IPS-18c (cell line): ENCODE measurements around the gene PRSS36.
"Not testable (repeated sequence)": the region's sequence is repeated elsewhere in the genome, so short reads cannot be mapped to it uniquely, and the experiment has no call there.

Experiments used
- H3K4me3 ChIP-seq: 2 replicates; pipeline ENCODE4 v1.7.0; 2013; ENCODE audit warnings: low read depth, mild to moderate bottlenecking, low read length, moderate library complexity; ENCODE audit not compliant: insufficient read depth
- H3K9me3 ChIP-seq: one replicate; pipeline ENCODE4 v1.6.1; 2013; ENCODE audit warnings: mild to moderate bottlenecking, low read length, moderate library complexity; ENCODE audit not compliant: control insufficient read depth, insufficient read depth

PRSS36 gene

DNA sequence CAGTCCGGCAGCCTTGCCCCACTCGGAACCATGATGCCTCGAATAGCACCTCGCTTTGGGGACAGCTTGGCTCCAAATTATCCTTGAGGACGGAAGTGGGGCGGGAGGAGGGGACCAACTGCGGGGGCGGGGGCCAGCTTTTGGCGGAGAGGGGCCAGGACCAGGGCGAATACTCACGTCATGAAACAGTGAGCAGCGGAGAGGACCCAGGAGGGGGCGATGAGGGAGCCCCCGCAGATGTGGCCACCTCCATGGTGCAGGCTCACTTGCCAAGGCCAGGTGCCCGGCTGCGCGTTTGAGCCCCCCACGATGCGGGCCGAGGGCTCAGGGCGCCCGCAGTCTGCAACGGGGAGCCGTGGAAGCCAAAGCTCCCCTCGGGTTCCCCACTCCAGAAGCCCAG, 970 bp downstream of the PRSS36 start:
- Histone ChIP-seq H3K9me3 (no peaks in the 10 kb centered on the region), H3K4me3 (no peak overlapping the region; the same call in 1 of the 2 replicates)

DNA sequence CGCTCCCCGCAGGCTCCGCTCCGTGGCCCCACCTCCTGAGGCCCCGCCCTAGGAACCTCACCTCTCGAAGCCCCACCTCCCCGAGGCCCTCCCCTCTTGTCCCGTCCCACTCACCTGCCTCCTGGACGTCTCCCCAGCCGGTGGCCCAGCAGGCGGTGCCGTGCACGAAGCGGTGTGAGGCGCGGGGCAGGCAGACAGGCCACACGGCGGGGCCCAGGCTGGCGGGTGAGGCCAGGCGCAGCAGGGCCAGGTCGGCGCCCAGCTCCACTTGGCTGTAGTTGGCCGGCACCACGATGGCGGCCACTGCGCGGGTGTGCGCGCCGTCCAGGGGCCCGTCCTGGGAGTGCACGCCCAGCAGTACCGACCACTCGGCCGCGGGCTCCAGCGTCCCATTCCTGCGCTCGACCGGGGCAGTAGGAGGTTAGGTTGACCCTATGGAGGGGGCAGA, 1.6 kb downstream of the PRSS36 start:
- H3K4me3 ChIP-seq, result peak overlapping the region; percentile 17; the same call in 1 of the 2 replicates
- H3K9me3 ChIP-seq, result no peaks in the 10 kb centered on the region

DNA sequence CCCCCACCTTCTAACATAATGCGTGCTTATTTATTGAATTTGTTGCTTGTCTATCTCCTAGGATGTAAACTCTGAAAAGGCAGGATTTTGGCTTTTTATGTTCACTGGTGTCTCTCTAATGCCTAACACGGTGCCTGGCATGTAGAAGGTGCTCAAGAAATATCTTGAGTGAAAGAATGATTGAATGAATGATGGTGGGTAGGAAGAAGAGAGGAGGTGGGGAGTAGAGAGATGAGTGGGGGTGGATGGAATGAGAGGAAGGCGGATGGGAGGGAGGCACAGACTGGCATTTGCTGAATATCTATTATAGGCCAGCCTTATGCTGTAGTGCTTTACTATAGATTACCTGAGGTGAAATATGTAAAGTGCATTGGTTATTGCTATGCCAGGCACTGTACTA, 2.3 kb downstream of the PRSS36 start:
- Histone ChIP-seq H3K4me3 (no peak overlapping the region), H3K9me3 (no peaks in the 10 kb centered on the region)

DNA sequence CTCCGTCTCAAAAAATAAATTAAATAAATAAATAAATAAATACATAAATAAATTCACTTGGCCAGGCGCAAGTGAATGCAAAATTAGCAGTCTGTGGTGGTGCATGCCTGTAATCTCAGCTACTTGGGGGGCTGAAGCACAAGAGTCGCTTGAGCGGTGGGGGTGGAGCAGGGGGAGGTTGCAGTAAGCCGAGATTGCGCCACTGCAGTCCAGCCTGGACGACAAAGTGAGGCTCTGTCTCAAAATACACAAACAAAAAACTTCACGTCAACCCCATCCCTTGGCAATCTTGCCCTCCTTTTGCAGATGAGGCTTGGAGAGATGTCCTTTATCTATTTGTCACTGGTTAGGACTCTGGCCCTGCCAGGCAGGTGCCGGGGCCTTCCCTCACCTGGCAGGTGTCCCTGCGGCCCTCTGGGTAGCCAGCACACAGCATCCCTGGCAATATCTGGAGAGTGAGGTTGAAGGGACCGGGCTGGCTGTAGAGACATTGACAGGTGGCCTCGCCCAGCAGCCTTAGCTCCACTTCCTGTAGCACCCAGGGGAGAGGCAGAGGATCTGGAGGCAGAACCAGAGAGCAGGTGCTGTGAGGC, 4.4 kb downstream of the PRSS36 start:
- H3K4me3 ChIP-seq, result no peak overlapping the region
- no peaks in the 10 kb centered on the region for H3K9me3 ChIP-seq

DNA sequence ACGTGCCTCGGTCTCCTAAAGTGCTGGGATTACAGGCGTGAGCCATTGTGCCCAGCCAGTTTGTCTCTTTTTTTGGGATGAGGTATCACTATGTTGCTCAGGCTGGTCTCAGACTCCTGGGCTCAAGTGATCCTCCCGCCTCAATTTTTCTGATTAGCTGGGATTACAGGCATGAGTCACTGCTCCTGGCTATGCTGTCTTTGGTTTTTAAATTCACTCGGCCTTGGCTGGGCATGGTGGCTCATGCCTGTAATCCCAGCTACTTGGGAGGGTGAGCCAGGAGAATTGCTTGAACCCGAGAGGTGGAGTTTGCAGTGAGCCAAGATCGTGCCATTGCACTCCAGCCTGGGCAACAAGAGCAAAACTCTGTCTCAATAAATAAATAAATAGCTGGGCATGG, 5.4 kb downstream of the PRSS36 start:
- H3K4me3 ChIP-seq, H3K9me3 ChIP-seq: not testable (repeated sequence)

DNA sequence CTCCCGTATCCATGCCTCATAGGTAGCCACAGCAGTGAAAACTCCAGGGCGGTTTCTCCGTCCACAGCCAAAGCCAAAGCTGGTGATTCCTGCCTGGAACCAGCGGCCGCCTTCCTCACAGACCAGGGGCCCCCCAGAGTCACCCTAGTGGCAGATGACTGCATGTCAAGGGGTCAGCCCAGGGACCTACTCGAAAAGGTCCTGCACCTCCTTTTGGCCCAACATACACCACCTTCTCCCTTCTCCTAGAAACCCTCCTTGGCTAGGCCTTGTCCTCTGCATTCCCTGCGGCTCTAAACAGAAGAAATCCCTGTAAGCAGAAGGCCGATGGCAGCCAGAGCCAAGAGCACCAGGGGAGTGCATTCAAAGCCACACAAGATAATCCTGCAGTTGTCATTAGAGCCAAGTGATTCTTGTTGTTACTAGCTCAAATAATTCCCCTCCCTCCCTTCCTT, 6.1 kb downstream of the PRSS36 start:
- Histone ChIP-seq H3K4me3 (no peak overlapping the region), H3K9me3 (no peaks in the 10 kb centered on the region)

DNA sequence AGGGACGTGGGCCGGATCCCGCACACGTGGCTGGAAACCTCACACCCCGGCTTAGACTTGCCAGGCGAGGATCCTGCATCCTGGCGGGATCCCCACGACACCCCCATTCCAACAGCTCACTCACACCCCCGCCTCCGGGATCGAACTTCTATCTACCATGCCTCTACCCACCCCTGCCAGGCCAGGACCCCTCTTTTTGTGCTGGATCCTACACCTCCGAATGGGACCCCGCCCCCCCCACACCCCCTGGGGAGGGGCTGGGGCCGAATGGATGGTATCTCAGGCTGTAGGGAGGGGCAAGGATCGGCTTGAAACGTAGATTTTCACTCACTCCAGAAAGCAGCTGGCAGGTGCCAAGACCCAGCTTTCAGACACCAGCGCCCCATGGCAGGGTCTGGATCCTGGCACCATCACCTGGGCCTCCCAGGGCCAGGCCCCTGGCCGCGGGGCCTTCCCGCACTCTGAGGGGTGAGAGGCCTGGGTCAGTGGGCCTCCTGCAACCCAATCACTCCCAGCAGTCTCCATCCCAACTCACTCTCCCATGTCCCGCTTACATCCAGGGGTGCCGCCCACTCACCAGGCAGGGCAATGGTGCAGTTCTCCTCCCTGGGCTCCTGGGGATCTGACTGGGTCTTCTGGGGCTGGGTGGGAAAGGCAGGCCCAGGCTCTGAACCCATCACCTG, 6.7 kb downstream of the PRSS36 start:
- Histone ChIP-seq H3K4me3 (0 out of 2 replicates have a peak overlapping the region, but pooled peaks have one; percentile 36), H3K9me3 (no peaks in the 10 kb centered on the region)

DNA sequence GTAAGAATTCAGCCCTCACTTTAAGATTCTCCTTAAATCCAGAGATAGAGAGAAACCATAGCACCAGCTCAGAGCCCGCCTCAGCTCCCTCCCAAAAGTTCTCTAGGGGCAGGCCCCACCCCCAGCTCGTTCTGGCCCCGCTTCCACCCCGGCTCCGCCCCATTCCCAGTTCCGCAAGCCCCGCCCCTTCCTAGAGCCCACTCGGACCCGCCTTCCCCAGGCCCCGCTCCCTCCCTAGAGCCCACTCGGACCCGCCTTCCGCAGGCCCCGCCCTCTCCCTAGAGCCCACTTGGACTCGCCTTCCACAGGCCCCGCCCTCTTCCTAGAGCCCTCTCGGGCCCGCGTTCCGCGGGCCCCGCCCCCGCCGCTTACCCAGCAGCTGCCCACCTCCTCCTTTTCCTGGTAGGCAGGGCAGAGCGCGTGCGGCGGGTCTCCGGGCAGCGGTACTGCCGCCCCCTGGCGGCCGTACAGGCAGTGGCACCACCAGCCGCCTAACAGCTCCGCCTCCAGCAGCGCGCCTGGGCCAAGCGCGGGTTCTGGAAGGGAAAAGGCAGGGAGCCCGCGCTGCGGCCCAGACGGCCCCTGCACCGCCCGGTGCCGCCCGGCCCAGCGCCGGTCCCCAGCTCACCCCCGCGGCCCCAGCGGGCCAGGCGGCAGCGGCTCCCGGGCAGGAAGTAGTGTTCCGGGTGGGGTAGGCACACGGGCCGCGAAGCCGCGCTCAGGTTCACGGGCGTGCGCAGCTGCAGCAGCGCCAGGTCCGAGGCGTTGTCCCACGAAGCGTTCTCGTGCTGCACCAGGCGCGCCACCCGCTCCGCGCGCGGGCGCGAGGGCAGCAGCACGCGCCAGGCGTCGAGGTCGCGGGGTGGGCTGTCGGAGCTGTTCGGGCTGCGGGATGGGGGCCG, 7.5 kb downstream of the PRSS36 start:
- Histone ChIP-seq H3K4me3 (peak overlapping the region; percentile 36; the same call in 1 of the 2 replicates), H3K9me3 (no peaks in the 10 kb centered on the region)

DNA sequence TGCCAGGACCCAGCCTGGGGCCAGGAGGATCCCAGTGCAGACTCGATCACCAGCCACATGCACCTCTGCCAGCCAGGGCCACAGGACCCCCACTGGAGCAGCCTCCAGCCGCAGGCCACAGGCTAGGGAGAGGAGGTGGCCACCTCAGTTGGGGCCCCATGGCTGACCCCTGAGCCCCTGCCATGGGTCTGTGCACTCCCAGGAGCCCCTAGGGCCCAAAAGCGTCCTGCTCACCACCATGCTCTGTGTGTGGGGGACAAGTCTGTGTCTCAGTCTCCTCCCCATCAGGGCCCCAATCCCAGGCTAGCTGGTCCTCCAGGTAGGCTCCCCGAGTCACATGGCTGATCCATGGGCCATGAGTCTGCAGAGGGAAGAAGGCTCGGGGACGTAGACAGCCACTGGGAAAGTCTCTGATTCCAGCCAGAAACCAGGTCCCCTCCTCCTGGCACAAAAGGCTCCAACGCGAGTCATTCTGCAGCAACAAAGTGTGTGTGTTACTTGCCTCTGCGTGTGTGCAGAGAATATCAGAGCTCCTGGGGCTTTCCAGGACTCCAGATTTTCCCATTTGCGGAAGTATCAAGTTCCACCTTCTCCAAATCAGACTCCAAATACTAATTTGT, 8.3 kb downstream of the PRSS36 start:
- H3K4me3 ChIP-seq, result peak overlapping the region; percentile 31
- no peaks in the 10 kb centered on the region for H3K9me3 ChIP-seq

DNA sequence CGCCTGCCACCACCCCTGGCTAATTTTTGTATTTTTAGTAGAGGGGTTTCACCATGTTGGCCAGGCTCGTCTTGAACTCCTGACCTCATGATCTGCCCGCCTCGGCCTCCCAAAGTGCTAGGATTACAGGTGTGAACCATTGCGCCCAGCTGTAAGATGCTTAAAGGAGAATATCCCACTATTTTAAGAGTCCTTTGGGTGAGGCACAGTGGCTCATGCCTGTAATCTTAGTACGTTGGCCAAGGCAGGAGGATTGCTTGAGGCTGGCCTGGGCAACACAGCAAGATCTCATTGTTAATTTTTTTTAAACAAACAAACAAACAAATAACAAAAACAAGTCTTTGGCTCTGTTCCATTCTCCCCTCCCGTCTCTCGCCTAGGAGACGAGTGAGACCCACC, 8.8 kb downstream of the PRSS36 start:
- H3K9me3 ChIP-seq, H3K4me3 ChIP-seq: not testable (repeated sequence)

DNA sequence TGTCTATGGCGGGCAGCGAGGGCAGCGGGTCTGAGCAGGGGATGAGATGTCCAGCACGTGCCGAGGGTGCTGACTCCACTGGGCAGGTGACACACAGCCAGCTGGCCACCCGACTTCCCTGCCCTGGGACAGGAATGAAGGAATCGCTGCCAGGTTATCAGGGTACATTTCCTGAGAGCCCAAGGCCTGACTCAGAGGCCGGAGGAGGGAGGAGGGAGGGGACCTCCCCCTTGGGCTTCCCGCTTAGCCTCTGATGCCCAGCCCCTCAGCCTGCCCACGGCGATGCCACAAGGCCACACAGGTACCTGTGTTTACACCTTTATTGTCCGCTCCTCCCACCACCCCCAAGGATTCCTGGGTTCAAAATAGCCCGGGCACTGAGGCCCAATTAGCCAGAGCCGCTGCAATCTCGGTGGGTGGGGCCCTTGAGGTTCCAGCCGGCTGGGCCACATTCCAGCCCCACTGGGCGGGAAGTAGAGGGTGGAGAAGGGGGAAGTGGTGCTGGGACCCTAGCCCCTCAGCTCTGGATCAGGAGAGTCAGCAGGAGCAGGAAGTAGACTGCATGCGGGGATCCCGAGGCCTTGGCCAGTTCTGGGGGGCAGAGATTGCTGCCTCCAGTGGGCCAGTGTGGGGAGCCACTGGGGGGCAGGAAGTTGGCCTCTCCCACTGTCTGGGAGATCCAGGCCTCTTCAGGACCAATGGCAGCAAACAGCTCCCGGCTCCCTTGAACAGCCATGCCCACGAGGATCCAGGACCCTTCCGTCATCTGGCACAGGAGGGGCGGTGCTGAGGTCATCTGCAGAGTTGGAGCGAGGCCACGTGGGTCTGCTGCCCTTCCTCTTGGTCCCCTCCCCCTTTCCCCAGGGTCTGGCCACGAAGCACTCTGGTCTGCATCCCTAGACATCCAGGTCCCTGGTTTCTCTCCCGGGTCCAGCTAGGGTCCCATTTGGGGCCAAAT, 11.0 kb downstream of the PRSS36 start:
- H3K9me3 ChIP-seq, result no peaks in the 10 kb centered on the region
- H3K4me3 ChIP-seq, result no peak overlapping the region

DNA sequence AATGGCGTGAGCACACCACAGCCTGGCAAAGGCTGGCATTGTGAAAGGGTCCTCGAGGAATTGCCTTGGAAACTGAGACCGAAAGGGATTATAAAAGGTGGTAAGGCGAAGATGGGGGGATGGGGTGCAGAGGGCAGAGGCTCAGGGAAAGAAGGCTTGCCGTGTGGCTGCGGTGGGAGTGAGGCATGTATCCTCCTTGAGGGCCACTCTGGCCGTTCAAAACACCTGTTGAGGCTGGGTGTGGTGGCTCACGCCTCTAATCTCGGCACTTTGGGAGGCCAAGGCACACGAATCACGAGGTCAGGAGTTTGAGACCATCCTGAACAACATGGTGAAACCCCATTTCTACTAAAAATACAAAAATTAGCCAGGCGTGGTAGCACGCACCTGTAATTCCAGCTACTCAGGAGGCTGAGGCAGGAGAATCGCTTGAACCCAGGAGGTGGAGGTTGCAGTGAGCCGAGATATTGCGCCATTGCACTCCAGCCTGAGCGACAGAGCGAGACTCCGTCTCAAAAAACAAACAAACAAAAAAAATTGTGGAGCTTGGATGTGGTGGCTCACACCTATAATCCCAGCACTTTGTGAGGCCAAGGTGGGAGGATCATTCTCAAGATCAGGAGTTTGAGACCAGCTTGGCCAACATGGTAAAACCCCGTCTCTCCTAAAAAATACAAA, 12.9 kb downstream of the PRSS36 start:
- H3K4me3 ChIP-seq, H3K9me3 ChIP-seq: not testable (repeated sequence)

DNA sequence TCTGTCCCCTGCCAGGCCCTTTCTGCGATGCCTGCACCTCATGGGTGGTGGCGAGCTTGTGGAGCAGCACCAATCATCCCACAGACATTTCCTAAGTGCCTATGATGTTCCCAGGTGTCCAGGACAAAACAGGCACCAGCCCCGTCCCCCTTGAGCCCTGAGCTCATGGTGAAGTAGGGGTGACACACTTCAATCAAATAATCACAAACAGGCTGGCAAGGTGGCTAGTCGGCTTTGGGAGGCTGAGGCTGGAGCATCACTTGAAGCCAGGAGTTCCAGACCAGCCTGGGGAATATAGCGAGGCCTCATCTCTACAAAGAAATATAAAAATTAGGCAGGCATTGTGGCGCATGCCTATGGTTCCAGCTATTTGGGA, 13.6 kb downstream of the PRSS36 start:
- Histone ChIP-seq H3K9me3 (no peaks in the 10 kb centered on the region), H3K4me3 (peak overlapping the region; percentile 70; the same call in 1 of the 2 replicates)

DNA sequence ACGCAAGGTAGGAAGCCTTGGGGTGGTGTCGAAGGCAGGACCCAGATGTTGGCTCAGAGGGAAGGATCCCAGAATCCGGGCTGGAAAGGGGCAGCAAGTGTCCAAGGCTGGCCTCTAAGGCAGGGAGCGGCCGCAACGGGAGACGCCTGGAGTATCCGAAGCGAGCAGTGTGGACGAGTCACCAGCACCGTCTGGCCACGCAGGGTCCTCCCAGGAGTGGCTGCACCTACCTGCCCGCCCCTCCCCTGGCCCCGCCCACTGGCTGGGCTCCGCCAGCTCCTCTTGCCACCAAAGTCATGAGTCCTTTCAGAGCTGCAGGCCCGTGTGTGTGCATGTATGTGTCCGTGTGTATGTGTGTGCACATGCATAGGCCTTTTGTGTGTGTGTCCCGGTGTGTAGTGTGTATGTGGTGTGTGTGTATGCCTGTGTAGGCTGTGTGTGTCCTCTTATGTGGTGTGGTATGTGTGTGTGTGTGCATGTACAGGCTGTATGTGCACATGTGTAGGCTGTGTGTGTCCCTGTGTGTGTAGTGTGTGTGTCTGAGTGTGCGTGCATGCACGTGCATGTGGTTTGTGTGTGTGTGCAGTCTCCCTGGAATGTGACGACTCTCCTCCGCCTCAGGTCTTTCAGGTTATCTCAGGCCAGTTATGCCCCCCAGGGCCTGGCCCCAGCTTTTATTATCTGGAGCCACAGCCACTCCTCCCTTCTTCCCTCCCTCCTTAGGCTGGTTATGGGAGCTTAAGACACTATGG, 14.2 kb downstream of the PRSS36 start, which contains the start of gene PRSS8:
PRSS8 (minus strand) TSS at position 193 of the 752 bp plus-strand sequence. CDS start 229 bp downstream, outside the sequence.
- no peaks in the 10 kb centered on the region for H3K9me3 ChIP-seq
- peak within 1 kb of the TSS; percentile 70 for H3K4me3 ChIP-seq
